ENCODE measurements around the gene CRB2.

Gene CRB2

DNA sequence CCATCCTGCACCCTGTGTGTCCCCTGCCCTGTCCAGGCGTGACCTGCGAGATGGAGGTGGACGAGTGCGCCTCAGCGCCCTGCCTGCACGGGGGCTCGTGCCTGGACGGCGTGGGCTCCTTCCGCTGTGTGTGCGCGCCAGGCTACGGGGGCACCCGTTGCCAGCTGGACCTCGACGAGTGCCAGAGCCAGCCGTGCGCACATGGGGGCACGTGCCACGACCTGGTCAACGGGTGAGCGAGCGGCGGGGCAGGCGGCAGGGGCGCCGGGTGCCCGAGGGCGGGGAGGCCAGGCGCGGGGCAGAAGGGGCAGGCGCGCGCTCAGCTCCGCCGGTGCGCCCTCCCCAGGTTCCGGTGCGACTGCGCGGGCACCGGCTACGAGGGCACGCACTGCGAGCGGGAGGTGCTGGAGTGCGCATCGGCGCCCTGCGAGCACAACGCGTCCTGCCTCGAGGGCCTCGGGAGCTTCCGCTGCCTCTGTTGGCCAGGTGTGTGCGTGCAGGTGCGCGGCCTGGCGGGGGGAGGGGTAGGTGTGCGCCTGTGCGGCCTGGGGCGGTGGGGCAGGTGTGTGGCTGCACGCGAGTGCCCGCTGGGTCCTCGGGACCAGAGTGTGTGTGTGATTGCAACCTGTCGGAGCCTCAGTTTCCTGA is 10.0 kb downstream of the CRB2 start:
- DNase-seq = no peak

DNA sequence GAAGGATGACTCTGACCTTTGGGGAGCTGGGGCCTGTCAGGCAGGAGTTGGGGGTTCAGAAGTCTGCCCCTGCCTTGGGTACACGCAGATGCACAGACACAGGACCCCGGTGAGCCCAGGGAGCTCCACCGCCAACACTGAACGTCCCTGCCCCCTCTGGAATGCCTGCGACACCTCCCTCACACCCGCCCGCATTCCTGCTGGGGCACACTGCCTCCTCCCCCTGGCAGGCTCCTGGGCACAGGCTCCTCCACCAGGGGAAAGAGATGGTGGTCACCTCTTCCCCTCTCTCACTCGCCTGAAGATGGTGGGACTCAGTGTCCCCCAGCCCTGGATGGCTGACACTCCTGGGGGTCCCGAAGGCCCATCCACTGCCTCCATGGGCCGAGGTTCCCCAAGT is 12.0 kb downstream of the CRB2 start:
- no peak for DNase-seq

DNA sequence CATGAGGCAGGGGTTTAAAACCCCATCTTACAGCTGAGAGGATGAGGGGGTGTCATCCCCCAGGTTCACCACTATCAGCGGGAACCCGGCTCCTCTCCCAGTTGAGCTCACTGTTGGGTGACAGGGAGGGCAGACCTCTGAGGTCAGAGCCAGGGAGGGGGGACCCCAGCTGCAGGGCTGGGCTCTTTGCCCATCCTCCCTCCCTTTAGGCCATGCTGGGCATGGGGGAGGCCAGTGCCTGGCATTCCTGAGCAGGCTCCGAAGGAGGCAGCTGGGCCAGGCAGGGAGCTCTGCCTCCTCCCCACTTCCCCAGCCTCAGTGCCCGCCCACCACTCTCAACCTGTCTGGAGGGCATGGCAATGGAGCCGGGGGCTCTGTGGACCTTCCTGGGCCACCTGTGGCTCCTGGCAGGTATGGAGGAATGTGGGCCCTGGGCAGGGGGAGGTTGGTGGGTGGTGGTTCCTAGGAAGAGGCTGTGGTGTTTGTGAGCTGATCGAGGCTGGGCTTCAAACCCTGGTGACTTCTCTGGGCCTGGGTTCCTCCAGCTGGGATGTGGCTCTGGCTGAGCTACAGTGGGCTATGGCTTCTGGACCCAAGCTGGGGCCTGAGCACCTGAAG is 12.6 kb downstream of the CRB2 start:
- no peak for DNase-seq

DNA sequence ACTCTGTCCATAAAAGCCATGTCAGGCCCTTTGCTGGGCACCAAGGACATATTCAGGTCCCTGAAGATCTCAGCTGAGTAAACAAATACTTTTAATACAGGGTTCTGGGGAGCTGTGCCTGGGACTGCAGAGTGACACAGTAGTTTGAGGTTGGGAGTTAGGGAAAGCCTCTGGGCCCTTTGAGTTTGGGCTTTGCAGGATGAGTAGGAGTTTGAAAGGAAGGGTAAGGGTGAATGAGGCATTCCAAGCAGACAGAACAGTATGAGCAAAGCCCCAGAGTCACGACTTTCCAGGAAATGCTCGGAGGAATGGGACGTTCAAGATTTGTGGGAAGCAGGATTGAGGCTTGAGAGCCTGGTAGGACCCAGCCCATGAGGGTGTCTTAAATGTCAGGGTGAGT is 13.3 kb downstream of the CRB2 start:
- no peak for DNase-seq

DNA sequence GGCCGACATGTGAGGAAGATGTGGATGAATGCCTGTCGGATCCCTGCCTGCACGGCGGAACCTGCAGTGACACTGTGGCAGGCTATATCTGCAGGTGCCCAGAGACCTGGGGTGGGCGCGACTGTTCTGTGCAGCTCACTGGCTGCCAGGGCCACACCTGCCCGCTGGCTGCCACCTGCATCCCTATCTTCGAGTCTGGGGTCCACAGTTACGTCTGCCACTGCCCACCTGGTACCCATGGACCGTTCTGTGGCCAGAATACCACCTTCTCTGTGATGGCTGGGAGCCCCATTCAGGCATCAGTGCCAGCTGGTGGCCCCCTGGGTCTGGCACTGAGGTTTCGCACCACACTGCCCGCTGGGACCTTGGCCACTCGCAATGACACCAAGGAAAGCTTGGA is 14.1 kb downstream of the CRB2 start:
- DNase-seq = no peak

DNA sequence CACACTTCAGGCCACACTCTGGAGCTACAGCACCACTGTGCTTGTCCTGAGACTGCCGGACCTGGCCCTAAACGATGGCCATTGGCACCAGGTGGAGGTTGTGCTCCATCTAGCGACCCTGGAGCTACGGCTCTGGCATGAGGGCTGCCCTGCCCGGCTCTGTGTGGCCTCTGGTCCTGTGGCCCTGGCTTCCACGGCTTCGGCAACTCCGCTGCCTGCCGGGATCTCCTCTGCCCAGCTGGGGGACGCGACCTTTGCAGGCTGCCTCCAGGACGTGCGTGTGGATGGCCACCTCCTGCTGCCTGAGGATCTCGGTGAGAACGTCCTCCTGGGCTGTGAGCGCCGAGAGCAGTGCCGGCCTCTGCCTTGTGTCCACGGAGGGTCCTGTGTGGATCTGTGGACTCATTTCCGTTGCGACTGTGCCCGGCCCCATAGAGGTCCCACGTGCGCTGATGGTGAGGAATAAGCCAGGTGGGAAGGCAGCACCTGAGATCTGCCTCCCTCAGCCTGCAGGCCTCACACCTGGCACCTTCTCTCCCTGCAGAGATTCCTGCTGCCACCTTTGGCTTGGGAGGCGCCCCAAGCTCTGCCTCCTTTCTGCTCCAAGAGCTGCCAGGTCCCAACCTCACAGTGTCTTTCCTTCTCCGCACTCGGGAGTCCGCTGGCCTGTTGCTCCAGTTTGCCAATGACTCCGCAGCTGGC is 14.7 kb downstream of the CRB2 start:
- DNase-seq = no peak

DNA sequence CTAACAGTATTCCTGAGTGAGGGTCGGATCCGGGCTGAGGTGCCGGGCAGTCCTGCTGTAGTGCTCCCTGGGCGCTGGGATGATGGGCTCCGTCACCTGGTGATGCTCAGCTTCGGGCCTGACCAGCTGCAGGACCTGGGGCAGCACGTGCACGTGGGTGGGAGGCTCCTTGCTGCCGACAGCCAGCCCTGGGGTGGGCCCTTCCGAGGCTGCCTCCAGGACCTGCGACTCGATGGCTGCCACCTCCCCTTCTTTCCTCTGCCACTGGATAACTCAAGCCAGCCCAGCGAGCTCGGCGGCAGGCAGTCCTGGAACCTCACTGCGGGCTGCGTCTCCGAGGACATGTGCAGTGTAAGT is 15.2 kb downstream of the CRB2 start:
- DNase-seq = no peak

DNA sequence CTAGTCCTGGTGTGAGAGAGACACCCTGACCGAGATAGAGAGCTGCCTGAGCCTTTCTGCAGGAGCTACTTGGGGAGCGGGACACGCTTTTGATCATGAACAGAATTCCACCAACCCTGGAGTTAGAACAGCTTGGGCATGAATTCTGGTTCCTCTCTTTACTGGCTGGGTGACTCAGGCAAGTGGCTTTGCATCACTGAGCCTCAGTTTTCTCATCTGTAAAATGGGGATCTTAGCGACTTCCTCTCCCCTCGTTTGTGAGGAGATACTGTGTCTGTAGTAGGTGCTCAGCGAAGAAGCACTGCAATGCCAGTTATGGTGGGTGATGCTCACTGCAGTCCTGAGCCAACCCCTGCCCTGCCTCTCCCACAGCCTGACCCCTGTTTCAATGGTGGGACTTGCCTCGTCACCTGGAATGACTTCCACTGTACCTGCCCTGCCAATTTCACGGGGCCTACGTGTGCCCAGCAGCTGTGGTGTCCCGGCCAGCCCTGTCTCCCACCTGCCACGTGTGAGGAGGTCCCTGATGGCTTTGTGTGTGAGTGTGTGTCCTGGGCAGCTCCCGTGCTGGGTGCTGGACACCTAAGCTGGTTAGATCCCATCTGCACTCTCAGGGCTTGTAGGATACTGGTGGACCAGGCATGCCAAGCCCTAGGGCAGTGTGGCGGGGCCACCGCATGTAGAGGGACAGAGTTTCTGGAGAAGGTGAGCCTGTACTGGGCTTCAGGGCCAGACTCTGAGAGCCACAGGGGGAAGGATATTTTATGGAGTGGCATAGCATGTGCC is 16.0 kb downstream of the CRB2 start:
- no peak for DNase-seq

DNA sequence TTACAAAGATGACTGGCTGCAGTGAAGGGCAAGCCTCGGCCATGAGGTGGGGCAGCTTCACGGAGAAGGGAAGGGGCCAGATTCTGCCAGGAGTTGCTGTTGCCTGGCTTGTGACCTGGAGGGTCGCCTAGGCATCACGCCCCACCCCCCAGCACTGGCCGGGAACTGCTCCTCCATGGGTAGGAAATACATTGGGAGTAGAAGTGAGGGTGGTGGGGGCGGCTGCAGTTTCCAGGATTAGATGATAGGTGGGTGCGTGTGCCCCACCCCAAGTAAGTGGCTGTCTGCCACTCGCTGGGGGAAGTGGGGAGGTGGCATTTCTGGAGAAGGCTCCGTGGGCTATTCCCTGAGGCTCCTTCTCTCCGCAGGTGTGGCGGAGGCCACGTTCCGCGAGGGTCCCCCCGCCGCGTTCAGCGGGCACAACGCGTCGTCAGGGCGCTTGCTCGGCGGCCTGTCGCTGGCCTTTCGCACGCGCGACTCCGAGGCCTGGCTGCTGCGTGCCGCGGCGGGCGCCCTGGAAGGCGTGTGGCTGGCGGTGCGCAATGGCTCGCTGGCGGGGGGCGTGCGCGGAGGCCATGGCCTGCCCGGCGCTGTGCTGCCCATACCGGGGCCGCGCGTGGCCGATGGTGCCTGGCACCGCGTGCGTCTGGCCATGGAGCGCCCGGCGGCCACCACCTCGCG is 16.9 kb downstream of the CRB2 start:
- DNase-seq = no peak

DNA sequence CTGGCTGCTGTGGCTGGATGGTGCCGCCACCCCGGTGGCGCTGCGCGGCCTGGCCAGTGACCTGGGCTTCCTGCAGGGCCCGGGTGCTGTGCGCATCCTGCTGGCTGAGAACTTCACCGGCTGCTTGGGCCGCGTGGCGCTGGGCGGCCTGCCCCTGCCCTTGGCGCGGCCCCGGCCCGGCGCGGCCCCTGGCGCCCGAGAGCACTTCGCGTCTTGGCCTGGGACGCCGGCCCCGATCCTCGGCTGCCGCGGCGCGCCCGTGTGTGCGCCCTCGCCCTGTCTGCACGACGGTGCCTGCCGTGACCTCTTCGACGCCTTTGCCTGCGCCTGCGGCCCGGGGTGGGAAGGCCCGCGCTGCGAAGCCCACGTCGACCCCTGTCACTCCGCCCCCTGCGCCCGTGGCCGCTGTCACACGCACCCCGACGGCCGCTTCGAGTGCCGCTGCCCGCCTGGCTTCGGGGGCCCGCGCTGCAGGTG is 17.5 kb downstream of the CRB2 start:
- no peak for DNase-seq

DNA sequence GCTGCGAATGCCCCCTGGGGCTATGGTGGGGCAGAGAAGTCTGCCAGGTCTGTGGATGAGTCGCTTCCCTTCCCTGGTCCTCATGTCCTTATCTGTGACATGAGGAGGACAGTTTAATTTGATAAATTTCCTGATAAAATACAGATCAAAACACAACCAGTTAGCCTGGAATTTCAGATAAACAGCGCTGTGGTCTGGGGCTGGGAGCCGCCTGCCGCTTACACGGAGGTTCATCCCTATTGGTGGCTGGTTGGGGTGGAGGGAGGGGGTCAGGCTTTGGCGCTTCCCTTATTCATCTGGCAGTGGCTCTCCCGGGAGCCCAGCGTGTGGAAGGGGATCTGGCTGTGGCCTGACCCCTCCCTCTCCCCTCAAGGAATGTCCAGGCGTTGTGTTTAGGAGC is 17.9 kb downstream of the CRB2 start:
- DNase-seq = no peak

DNA sequence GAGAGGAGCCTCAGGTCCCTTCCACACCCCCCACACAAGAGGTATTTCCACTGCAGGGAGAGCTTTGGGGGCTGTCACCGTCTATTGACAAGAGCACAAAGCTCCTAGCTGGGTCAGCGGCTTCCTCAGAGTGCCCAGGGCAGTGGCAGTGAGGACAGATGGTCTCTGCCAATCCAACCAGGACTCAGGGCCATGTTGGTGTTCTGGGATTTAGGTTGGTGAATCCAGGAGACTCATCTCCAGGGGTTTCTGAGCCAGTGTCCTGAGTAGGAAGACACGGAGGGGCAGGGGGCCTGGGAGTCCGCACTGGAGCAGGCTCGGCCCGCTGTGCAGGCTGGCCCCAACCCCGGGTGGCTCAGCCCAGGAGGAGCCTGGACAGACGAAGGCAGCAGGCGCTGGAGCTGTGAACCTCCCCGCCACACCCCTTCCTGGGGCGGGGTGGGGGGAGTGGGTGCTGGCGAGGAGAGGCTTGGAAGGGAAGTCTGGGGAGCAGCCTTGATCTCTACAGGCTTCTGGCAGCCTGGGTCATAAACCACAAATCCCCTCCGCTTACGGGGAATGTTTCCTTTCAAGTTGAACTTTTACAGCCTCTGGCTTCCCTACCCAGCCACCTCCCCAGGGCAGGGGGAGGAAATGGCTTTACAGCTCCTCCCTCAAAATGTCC is 19.6 kb downstream of the CRB2 start:
- no peak for DNase-seq

DNA sequence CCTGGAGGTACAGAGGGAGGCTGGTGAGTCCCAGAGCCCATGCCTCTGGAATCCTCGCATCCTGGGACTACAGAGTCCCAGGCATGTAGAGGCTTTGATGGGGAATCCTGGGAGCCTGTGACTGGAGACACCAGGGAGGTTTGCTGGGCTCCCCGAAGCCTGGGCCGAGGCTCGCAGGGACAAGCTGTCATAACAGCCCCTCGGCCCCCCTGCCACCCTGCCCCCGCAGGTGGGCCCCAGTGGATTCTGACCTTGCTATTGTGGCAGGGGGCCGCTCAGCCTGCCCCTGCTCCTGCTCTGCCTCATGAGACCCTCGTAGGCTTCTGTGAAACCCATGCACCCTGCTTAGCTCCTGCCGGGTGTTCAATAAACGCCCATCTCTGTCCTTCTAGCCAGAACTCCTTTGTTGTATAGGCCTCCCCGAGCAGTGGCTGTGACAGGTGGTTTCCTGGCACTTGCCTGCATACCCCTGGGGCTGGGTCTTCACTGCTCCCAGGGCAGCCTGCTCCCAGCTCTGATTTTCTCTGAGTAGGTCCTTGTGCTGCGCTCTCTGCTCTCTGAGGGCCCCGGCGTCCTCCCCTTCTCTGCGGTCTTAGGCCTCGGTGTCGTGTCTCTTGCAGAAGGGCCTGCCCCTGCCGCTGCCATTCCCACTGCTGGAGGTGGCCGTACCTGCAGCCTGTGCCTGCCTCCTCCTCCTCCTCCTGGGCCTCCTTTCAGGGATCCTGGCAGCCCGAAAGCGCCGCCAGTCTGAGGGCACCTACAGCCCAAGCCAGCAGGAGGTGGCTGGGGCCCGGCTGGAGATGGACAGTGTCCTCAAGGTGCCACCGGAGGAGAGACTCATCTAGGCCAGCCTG is 20.4 kb downstream of the CRB2 start:
- DNase-seq = no peak

DNA sequence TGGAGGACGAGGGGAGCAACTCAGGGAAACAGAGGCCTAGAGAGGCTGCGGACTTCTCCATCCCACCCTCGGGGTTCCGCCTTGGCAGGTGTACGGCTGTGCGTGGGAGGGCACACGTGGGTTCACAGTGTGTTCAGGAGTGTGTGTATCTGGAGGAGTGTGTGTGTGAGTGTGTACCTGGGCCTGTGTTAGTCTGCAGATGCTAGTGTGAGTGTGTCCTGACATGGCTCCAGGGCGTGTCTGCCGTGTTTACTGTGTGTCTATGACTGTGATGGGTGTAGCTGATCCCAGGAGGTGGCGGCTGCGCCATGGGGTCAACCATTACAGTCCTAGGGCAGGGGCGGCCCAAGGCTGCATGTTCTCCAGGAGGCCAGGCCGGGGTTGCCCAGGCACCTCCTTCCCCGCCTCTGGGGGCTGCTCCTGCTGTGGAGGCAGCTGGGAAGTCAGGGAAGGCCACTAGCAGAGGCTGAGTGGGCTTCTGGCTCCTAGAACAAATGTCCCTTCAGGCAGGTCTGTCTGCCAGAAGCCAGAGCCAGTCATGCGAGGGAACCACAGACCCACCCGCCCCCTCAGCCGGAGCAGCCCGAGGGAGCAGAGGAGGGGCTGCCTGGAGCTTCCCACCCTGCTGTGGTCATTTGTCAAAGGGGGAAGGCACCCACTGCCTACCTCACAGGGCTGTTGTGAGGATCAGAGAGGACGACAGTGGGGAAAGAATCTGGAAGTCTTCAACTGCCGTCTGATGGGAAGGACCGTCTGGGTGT is 21.4 kb downstream of the CRB2 start:
- no peak for DNase-seq

DNA sequence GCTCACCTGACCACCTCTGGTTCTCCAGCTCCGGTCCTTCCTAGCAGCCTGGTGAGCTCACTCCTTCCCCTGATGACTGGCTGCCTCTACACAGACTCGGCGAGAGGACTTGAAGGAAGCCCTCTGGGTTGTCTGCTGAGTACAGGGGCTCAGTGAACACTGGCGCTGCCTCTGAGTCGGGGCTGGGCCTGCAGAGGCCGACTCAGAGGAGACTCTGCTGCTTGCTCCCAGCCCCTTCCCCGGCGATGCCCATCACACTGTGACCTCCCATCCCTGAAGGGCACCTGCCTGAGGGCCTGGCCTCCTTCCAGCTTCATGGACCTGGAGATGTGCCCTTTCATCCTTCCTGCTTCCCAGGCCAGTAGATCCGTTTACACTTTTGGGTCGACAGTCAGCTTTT is 22.0 kb downstream of the CRB2 start:
- no peak for DNase-seq

DNA sequence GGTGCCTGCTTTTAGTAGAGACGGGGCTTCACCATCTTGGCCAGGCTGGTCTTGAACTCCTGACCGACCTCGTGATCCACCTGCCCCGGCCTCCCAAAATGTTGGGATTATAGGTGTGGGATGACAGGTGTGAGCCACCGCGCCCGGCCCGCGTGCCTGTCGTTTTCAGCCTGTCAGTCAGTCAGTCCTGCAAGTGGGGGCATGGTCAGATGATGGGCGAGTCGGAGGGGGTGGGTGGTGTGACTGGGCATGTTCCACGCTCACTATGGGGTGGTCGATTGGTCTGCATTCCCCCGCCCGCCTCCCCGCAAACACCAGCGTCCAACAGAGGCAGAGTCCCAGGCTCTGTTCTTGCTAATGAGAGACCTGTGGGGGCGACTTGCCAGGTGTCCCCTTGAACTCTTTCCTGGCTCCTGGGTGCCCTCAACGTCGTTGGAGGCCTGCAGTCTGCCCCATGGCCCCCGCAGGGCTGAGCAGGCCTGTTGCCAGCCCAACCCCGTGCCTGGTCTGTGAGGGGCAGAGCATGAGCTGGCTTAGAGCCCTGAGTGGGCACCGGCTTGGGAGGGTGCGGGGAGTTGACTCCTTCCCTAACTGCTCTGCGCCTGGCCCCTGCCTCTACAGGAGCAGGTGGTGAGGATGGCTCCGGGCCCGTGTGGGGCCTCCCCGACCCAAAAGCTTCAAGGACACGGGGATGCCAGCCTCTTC is 23.1 kb downstream of the CRB2 start:
- DNase-seq = no peak

DNA sequence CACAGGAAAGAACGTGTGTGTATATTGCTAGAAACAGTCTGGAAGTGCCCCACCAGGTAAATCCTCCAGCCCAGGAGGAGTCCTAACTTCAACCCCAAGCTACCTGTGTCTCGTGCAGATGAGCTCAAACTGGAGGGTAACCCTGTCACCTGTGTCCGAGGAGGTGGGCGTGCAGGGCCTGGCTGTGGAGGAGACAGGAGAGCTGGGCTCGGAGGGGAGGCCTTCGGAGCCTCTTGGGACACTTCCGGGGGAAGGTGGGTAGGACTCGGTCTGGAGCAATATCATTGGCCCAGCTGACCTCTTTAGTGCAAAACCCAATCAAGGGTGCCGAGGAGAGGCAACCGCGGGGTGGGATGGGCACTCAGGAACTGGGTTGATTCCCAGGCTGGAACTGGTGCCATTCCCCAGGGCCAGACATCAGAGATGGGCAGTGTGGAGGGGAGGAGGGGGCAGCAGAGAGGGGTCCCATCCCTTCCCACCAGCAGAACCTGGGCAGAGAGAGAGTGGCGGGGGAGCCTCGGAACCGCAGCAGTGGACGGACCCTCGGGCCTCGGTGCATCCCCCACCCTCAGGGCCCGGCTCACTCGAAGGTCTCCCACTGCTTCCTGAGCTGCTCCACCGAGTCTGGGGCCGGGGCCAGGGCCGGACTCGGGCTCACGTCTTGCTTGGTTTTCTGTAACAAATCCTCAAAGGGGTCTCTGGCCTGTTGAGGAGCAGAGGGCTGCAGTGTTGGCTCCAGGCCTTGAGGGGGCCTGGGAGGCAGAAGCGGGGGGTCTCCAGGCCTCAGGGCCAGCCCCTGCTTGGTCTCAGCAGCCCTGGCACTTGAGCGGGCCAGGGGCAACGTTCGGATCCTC is 25.1 kb downstream of the CRB2 start:
- no peak for DNase-seq

DNA sequence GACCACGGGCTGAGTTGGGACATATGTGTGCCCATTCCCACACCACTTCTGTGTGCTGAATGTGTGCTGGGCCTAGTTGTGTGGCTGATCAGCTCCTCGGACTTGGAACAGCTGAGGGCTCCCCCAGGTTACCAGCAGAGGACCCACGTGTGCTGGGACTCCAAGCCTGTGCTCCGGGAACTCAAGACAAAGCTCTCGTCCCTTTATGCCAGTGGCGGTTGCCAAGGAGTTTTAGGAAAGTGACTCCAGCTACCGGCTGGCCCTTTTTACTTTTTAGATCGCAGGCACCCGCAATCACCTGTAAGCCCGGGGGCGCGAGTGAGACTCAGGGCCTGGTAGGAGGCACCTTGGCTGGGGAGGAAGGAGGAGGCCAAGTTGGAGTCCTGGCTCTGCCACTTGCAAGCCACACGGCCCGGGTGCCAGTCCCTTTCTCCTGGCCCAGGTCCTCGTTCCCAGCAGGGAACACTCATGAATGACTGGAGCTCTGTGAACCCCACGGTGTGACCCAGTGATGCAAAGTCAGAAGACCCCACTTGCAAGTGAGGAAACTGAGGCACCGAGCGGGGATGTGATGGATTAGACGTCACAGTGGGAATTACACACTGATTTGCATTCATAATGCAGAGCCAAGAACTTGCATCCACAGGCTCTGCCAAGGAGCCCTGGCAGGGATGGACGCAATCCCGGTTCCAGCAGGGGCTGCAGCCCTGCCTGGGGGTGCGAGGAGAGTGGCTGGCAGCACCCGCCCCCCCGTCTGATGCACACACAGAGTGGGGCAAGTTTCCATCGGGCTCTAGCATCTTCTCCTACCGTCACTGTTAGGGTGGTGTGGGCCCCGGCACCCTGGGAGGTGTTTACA is 26.9 kb downstream of the CRB2 start:
- DNase-seq = no peak
